Measurements from ENCODE around the gene TLR2. TPM values are rescaled to one million over a fixed set of nuclear protein-coding genes. Genes with fewer than 3 reads are reported as not detected.

Gene TLR2
- total RNA-seq = 10.2 TPM

GRCh38 chr4:153684182-153684970 lies at the start of gene TLR2:
Gene TLR2, plus strand, starts transcription at chr4:153684280. Its CDS starts 18,628 bp downstream, at chr4:153702908.
- DNase-seq = no peak

- peak; percentile 20 for DNase-seq
Measured at GRCh38 chr4:153634738-153635353, 49.2 kb upstream of the TLR2 start.

GRCh38 chr4:153635846-153636245 lies 48.2 kb upstream of the TLR2 start:
- no peak for DNase-seq

GRCh38 chr4:153637201-153637600 lies 46.9 kb upstream of the TLR2 start:
- DNase-seq = no peak

- DNase-seq = no peak
Measured at GRCh38 chr4:153638011-153638410, 46.1 kb upstream of the TLR2 start.

GRCh38 chr4:153638999-153639398 lies 45.1 kb upstream of the TLR2 start:
- no peak for DNase-seq

GRCh38 chr4:153639833-153640802 lies 44.0 kb upstream of the TLR2 start:
- DNase-seq = no peak

- DNase-seq = no peak
Measured at GRCh38 chr4:153641532-153641931, 42.5 kb upstream of the TLR2 start.

- peak; percentile 13 for DNase-seq
Measured at GRCh38 chr4:153643406-153644383, 40.4 kb upstream of the TLR2 start.

GRCh38 chr4:153645183-153645582 lies 38.9 kb upstream of the TLR2 start:
- no peak for DNase-seq

- no peak for DNase-seq
Measured at GRCh38 chr4:153646261-153646660, 37.8 kb upstream of the TLR2 start.

- DNase-seq = no peak
Measured at GRCh38 chr4:153646978-153647377, 37.1 kb upstream of the TLR2 start.

GRCh38 chr4:153647975-153648374 lies 36.1 kb upstream of the TLR2 start:
- DNase-seq = no peak

GRCh38 chr4:153649572-153649991 lies 34.5 kb upstream of the TLR2 start:
- no peak for DNase-seq

- no peak for DNase-seq
Measured at GRCh38 chr4:153651116-153651515, 33.0 kb upstream of the TLR2 start.

GRCh38 chr4:153651587-153651986 lies 32.5 kb upstream of the TLR2 start:
- no peak for DNase-seq

- no peak for DNase-seq
Measured at GRCh38 chr4:153652051-153652784, 31.9 kb upstream of the TLR2 start.

GRCh38 chr4:153655002-153655541 lies 29.0 kb upstream of the TLR2 start:
- DNase-seq = no peak

- no peak for DNase-seq
Measured at GRCh38 chr4:153655928-153656327, 28.2 kb upstream of the TLR2 start.

- DNase-seq = peak; percentile 33
Measured at GRCh38 chr4:153661215-153661822, 22.8 kb upstream of the TLR2 start.

Measured in skin of body (tissue), 2 donors.